NCI-H524 treated with DMSO at 0.1 percent for 48 hours (cell line): ENCODE measurements around the gene NUMA1.

Experiments
- DNase-seq: peaks from one replicate; lab custom pipeline; 2025; lab: John Stamatoyannopoulos, UW

The NUMA1 gene

GRCh38 chr11:71962428-71963038, 117.8 kb downstream of the NUMA1 start:
- DNase-seq, result no peak

- no peak for DNase-seq
Observed at GRCh38 chr11:71955898-71956456, 124.4 kb downstream of the NUMA1 start.
